T-helper 2 cell treated with Interferon-gamma antibody and Interleukin-4, amounts not matched to agents 100 ng/mL and 5 ng/mL, for 36 hours (primary cell): ENCODE data around the gene P2RX6. TPM values are rescaled to one million over a fixed set of nuclear protein-coding genes. Genes with fewer than 3 reads are reported as not detected.

Experiments
- intact Hi-C: fragments of 100-400 bp; cut with micrococcal nuclease; formaldehyde crosslinking; loops from one replicate; pipeline ENCODE4 v1.15.1; 2023
- total RNA-seq: library from RNA; stranded (reverse); gene quantifications from 2 replicates; pipeline ENCODE4 v1.2.3, GENCODE V29; 2022

The P2RX6 gene
- total RNA-seq, 1 donor from 2014 or later: 0.57 TPM

DNA sequence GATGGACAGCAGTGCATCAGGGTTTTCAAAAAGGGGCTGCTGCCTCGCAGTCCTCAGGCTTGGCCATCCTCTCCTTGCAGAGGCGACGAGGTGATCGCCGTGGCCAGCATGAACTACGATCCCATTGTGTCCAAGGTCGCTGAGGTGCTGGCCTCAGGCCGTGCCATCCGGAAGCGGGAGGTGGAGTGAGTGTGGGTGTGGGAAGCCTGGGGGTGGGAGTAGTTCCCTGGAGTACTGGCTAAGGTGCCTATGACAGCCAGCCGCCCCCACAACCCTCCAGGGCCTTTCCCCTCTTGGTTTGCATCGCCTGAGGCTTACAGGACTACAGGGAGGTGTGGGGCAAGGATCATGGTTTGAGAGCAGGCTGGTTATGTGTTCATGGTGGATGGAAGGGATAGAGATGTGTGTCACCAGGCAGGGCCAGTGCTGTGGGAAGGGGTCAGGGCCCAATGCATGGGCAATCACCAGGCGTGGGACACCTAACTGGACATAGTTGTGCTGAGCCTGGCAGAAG lies 35.0 kb upstream of the P2RX6 start:
- intact Hi-C loops: no loop called here

DNA sequence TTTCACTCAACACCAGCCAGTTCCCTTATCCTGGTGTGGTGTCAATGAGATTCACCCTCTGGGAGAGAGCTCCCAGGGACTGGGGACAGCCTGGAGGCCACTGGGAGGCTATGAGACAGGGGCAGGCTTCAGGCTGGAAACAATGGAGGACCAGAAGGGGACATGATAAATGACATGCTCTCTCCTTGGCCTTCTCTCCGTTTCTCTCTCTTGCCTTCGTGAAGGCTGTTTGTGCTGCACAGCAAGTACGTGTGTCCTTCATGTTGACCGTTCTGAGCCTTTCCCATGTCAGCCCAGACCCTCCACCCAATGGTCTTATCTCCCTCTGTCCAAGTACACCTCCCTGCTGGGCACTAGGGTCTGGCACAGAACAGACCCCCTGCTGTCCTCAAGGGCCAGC lies 34.4 kb upstream of the P2RX6 start:
- intact Hi-C loops: no loop called here

DNA sequence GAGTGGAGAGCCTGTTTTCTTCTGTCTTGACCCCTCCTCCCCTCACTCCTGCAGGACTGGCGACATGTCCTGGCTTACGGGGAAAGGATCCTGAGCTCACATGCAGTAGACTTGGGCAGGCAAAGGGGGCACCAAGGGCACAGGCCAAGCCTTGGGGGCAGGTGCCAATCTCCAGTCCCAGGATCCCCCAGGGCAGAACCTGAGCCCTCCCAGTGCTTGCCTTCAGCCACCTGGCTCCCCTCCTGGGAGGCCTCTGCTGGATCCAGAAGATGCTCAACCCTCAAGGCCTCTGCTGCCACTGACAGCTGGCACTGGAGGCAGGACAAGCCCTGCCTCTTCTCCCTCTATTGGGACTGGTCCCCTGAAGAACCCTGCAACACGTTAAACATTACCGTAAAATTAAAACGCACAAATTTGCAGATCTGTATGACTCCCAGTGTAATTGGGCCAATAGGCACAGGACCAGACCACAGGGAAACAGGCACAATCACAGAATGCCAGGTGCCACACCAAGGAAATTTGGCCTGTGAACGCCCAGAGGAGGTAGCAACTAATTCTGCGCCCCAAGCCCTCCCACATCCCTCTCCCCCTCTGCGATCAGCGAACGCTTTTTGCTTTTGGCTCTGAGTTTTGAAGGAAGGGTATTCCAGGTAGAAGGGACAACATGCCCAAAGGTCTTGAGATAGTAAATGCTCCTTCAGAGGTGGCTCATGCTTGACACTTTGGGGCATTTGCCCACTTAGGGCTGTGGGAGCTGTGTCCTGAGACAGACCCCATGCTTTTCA lies 33.8 kb upstream of the P2RX6 start:
- intact Hi-C loops: no loop called here

DNA sequence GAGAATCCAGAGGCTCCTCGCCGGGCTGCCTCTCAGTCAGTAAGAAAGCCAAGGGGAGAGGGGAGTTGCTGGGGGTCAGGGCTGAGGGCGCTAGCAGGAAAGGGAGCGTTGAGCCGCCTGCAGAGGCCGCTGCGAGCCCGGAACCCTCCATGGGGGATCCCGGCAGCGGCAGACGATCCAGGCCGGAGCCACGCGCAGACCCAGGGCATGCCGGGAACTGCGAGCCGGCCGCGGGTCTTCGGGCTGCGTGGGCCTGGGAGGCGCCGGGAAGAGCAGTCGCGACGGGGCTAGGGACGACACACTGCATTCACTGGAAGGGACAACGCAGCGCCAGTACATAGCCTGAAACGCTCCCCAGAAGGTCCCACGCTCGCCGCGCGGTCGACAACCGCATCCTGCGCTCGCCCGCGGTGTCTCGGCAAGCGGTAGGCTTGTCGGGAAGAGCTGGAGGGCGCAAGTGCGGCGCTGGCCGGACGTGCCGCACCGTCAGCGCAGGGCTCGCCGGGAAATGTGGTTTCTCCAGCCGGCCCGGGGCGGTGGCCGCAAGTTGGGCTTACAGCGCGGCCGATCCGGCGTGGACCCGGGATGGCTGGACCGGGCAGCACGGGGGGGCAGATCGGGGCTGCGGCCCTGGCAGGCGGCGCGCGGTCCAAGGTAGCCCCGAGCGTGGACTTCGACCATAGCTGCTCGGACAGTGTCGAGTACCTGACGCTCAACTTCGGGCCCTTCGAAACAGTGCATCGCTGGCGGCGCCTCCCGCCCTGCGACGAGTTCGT lies 33.0 kb upstream of the P2RX6 start, which contains the start of gene LZTR1:
LZTR1 (plus strand) TSS at position 511 of the 776 bp plus-strand sequence; CDS start at position 586, 75 bp downstream.
- intact Hi-C loops: loop anchor here (1.0 kb wide), 2 partner anchors 19 to 123 kb away; partner anchors contain the start of gene SNAP29

DNA sequence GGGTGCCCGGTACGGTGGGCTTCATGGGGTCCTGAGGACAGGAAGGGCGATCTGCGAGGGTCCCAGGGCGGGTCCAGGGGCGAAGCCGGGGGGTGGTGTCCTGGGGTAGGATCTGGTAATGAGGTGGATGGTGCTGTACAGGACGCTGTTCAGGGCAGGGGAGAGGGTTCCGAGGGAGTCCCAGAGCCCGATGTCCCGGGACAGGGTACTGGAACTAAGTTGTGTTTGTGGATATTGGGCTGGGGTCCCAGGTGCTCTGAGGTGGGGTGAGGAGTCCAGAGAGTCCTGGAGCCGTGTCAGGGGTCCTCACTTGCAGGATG lies 32.4 kb upstream of the P2RX6 start:
- intact Hi-C loops: loop anchor here (1.0 kb wide), 2 partner anchors 19 to 123 kb away; partner anchors contain the start of gene SNAP29

DNA sequence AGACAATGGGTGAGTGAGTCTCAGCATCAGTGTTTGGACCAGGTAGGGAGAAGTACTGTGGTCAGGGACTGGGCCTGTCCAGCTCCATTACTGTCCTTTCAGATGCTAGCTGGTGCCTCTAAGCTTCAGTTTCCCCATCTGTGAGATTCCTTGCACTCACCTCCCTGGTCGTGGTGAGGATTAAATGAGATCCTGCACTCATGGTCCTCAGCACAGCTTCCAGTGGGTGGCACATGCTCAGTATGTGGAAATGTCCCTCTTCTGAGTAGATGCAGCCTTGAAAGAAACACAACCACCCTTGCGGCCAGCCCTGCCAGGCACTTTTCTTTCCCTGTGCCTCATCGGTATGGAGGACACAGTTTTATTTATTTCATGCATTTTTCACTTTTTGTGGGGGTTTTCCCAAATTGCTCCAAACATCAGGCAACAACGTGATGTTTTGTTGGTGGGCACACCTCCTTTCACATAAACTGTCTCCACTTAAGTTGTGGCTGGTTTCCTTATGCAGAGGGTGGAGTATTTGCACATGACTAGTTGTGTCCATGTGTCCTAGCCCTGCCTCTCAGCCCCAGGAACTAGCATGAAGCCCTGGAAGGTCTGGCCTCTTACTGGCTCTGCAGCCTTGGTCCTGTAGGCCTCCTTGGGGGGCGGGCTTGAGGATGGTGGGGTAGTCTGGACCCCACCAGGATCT lies 31.7 kb upstream of the P2RX6 start:
- intact Hi-C loops: no loop called here

DNA sequence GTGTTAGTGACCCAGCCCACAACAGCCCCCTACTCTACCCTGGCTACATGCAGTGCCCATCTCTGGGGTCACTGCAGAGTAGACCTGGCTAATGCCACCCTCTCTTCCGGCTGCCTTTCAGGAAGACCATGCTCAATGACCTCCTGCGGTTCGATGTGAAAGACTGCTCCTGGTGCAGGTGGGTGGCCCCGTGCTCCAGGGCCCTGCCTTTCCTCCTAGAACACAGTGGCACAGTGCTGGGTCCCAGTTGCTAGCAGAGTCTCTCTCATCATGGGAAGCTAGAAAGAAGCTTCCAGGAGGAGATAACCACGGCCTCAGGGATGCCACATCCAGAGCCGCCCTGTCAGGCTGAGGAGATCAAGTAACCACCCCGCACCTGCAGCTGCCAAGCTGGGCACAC lies 29.2 kb upstream of the P2RX6 start:
- intact Hi-C loops: no loop called here

DNA sequence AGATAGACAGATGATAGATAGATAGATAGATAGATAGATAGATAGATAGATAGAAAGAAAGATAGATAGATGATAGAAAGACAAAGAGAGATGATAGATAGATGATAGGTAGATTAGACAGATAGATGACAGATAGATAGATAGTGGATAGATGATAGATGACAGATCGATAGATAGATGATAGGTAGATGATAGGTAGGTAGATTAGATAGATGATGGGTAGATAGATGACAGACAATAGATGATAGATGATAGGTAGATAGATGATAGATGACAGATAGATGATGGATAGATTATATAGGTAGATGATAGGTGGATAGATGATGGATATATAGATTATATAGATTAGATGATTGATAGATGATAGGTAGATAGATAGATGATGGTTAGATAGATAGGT lies 28.6 kb upstream of the P2RX6 start:
- intact Hi-C loops: no loop called here

DNA sequence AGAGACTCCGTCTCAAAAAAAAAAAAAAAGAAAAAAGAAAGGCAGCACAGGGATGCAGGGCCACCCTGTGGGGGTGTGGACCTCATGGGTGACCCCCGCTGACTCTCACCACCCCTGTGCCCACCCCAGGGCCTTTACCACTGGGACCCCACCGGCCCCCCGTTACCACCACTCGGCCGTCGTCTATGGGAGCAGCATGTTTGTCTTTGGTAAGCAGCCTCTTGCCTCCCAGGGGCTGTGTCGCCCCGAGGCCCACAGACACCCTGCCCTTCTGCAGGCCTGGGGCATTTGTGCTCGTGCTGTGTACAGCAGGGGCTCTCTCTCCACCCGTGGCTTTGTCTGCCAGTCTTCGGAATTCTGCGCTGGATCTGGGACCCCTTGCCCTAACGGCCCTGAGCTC lies 27.6 kb upstream of the P2RX6 start:
- intact Hi-C loops: no loop called here

DNA sequence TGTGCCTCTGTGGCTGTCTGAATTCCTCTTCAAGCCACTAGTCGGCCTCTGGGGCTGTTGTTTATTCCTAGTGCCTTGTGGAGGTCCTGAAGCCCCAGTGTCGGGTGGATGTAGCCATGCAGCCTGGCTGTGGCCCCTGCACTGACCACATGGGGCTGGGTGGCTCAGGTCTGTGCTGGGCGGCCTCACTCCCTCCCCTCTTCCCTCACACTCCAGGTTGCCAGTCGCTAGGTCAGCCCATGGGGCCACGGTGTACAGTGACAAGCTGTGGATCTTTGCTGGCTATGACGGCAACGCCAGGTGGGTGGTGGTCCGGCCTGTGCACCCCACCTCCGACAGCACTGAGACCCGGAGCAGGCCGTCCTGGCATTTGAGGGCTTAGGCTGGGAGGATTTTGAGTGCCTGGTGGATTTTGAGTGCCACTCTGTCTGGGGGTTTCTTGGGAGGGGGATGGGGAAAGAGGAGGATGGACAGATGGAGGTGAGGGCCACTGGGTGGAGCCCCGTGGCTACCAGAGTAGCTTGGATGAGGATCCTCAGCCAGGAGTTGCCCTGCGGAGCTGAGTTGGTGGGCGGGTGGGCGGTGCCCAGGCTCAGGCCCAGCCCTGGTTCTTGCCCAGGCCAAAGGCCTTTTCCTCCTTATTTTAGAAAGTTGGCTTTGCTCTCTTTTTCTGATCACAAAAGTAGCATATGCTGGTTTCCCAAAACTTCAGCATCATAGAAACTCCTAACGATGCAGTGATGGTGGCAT lies 26.2 kb upstream of the P2RX6 start:
- intact Hi-C loops: no loop called here

DNA sequence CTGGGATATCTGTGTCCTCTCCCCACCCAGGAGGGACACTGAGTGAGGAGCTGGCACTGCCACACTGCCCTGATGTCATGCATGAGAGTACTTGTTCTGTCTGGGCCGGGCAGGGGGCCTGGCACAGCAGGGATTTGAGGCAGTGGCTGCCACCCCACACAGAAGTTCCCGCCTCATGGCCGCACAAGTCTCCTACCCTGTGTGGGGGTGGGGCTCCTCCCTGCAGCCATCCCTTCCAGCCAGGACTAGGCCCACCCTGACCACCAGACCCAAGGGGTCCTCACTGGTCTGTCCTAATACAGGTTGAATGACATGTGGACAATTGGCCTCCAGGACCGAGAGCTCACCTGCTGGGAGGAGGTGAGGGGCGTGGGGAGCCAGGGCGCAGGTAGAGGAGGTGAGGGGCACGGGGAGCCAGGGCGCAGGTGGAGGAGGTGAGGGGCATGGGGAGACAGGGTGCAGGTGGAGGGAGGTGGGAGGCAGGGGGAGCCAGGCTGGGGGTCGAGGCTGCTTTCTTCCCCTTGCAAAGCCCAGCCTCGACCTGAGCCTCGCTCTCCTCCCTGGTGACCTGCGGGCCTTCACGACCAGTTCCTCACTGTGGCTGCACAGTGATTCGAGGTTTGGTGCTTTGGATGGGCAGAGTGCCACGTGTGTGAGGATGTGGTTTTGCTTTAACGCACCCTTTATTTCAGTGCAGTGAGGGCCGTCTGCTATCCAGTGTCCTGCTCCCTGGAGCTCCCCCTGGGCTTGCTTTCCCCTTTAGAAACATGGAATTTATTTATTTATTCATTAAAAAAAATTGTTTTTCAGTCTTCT lies 25.4 kb upstream of the P2RX6 start:
- intact Hi-C loops: no loop called here

DNA sequence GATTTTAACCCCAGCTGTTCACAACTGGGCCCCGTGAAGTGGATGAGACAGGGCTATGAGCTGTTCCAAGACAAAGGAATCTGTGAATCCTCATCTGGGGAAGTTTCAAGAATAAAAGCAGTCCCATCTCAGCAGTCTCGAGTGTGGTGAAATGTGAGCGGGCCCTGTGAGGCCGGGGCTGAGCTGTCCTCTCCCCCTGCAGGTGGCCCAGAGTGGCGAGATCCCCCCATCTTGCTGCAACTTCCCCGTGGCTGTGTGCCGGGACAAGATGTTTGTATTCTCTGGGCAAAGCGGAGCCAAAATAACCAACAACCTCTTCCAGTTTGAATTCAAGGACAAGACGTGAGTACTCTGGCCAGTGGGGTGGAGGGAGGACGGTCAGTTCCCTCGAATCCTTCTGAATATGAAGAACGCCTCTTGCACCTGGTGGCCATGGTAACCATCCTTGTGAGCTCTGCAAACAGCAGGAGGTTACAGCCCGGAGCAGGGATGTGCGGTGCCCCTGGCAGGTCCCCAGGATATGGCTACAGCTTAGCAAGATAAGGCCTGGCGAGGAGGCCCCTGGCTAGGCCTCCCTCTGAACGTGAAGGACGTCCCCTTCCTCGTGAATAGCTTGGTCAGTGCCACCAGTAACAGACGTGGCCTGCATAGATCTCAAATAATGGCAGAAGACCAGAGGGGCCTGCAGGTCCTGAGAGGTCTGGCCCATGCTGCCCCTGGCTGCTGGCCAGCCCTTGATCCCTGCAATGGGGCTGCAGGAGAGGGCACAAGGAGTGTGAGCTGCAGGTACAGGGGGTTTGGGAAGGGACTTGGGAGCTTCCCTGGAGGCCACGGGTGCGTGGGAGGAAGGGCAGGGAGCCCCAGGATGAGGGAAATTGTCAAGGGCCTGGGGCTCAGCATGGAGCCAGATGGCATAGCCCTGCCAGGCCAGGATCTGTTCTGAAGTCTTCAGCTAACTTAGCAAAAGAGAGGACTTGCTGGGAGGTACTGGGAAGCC lies 24.5 kb upstream of the P2RX6 start:
- intact Hi-C loops: no loop called here

DNA sequence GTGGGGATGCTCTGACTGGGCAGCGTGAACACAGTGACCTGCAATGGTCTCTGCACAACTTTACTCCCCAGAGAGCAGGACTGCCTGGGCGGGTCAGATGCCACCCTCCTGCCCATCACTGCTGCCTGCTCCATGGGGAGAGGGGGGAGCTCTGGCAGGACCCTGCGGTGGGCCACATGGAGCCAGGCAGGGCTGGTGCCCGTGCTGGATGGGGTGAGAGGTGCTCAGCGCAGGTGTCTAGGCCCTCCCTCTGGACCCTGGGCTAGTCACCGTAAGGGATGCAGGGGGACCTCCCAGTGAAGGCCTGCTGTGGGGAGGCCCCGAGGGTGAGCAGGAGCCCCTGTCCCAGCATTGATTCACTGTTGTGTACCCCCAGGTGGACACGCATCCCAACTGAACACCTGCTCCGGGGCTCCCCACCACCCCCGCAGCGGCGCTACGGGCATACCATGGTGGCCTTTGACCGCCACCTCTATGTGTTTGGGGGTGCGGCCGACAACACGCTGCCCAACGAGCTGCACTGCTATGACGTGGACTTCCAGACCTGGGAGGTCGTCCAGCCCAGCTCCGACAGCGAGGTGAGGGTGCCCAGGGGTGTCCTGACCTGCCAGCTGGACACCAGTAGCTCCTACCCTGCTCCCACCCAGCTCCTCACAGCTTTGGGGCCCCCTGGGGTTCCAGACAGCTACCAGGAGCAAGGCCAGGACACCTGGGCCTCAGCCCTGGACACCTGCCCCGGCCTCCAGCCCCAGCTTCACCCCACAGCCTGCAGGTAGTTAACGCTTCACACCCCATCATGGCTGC lies 23.5 kb upstream of the P2RX6 start:
- intact Hi-C loops: no loop called here

DNA sequence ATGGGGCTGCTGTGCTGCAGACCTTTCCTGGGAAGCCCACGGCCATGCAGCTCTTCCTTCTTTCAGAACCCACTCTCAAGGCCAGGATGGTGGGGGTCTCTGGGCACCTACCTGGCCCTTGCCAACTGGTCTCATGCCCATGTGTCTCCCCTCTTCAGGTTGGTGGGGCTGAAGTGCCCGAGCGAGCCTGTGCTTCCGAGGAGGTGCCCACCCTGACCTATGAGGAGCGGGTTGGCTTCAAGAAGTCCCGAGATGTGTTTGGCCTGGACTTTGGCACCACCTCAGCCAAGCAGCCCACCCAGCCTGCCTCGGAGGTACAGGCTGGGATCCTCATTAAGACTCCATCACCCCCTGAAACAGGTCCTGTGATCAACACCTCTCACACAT lies 22.9 kb upstream of the P2RX6 start:
- intact Hi-C loops: no loop called here

DNA sequence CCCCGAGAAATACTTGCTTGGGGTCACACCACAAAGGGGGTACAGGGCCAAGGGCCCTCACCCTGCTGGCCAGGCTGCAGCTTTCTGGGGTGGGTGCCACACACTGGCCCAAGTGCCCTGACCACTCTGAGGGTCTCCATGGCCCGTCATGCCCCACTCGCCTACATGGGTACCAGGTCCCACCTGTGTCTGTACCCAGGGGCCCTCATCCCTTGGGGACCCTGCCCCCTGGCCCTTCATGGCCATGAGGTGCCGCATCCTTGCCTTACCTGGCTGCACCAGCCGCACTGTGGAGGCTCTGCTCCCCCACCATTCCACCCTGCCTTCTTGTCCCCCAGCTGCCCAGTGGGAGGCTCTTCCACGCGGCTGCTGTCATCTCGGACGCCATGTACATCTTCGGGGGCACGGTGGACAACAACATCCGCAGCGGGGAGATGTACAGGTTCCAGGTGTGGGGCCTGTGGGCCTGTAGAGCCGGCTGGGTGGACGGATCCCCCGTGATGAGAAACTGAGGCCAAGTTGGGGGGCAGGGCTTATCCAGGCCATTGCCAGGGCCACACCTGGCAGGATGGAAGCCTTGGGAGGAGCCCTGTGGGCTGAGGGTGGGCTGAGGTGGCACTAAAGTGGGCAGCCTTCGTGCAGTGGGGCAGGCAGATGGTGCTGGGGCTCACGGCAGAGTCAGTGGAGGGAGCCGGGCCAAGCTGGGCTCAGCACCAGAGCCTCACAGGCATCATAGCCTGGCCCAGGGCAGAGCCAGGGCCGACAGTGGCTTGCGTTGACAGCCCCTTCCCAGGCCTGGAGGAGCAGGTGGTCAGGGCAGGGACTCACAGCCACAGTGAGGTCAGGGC lies 22.3 kb upstream of the P2RX6 start:
- intact Hi-C loops: no loop called here

DNA sequence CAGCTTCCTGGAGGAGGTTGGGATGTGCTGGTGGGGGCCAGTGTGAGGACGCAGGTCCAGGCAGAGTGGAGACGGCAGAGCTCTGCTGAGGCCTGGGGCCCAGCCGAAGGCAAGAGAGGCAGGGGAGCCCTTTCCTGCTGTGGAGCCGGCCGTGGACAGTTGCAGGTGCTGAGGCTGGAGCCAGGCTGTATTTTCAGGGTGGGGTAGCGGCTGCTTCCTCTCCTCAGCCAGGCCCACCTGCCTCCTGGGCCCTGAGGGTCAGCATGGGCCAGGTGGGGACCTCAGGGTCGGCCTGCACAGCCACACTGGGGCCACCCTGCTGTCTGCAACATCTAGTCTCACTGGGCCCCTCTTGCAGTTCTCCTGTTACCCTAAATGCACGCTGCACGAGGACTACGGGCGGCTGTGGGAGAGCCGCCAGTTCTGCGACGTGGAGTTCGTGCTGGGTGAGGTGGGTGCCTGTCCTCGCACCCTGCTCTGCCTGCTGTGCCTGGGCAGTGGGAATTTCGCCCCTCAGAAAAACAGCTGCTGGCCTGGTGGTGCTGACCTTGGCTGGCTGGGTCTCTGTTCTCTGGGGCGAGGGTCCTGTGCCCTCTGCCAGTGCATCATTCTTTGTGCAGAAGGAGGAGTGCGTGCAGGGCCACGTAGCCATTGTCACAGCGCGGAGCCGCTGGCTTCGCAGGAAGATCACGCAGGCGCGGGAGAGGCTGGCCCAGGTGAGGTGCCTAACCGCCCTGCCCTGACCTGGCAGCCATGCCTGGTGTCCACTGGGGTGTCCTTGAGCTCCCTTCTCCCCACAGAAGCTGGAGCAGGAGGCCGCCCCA lies 21.4 kb upstream of the P2RX6 start:
- intact Hi-C loops: no loop called here
